ENCODE measurements around the gene DOCK10. TPM values are rescaled to one million over a fixed set of nuclear protein-coding genes. Genes with fewer than 3 reads are reported as not detected.

The DOCK10 gene
- total RNA-seq, 4 donors from 2014 or later = 8.3 to 47.4 (median 18.3) TPM

DNA sequence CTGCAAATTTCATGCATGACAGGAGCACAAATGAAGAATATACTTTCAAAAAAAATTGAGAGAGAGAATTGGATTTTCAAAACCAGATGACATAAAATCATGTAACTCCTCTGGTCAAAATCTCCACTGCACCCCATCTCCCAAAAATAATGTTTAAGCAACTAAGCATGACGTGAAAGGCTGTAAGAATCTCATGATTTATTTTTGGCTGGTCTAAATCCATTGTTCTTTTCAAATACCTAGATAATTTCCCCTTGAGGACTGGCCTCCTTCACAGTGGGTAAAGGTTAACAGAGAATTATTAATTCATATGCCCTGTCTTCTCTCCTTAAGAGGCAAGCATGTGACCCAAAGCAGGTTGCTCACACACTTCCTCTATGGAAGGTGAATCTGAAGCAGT is 224.6 kb downstream of the DOCK10 start:
- TF ChIP-seq, protein P1, sequence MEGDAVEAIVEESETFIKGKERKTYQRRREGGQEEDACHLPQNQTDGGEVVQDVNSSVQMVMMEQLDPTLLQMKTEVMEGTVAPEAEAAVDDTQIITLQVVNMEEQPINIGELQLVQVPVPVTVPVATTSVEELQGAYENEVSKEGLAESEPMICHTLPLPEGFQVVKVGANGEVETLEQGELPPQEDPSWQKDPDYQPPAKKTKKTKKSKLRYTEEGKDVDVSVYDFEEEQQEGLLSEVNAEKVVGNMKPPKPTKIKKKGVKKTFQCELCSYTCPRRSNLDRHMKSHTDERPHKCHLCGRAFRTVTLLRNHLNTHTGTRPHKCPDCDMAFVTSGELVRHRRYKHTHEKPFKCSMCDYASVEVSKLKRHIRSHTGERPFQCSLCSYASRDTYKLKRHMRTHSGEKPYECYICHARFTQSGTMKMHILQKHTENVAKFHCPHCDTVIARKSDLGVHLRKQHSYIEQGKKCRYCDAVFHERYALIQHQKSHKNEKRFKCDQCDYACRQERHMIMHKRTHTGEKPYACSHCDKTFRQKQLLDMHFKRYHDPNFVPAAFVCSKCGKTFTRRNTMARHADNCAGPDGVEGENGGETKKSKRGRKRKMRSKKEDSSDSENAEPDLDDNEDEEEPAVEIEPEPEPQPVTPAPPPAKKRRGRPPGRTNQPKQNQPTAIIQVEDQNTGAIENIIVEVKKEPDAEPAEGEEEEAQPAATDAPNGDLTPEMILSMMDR (IDR thresholded peaks at IDR 0.05; ENCODE audit: low read depth) = no peak

DNA sequence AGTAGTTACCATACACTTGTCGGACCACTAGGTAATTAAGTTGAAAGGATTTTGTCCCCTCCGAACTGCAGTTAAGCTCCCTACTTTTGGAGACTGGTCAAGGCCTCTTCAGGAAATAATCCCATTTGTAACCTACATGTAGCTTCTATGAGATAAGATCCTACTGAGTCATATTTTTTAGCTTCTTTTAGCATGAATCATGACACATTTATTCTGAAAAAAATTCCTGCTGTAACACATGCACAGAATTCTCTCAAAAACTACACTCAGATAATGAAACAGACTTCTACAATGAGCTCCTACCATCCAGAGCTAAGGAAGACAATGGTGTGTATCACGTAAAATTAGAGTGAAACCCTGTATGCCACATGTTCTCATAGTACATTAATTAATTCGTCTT is 225.5 kb downstream of the DOCK10 start:
- TF ChIP-seq, protein P1 (IDR thresholded peaks at IDR 0.05; ENCODE audit: low read depth) = no peak

DNA sequence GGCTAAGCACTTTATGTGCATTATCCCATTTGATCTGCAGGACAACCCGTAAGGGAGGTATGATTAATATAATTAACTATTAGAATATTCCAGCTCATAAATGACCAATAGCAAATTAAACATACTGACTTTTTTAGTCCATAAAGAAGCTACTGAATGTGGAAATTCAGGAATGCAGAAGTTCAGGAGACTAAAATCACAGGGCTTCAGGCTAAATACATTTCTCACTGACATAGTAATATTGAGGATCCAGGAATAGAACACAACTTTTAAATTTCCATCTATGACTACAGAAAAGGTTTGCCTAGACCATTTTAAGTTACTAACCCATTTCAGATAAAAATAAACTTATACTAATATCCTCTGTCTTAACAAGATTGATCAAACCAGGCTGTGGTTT is 228.7 kb downstream of the DOCK10 start:
- TF ChIP-seq, protein P1 (IDR thresholded peaks at IDR 0.05; ENCODE audit: low read depth) = no peak

DNA sequence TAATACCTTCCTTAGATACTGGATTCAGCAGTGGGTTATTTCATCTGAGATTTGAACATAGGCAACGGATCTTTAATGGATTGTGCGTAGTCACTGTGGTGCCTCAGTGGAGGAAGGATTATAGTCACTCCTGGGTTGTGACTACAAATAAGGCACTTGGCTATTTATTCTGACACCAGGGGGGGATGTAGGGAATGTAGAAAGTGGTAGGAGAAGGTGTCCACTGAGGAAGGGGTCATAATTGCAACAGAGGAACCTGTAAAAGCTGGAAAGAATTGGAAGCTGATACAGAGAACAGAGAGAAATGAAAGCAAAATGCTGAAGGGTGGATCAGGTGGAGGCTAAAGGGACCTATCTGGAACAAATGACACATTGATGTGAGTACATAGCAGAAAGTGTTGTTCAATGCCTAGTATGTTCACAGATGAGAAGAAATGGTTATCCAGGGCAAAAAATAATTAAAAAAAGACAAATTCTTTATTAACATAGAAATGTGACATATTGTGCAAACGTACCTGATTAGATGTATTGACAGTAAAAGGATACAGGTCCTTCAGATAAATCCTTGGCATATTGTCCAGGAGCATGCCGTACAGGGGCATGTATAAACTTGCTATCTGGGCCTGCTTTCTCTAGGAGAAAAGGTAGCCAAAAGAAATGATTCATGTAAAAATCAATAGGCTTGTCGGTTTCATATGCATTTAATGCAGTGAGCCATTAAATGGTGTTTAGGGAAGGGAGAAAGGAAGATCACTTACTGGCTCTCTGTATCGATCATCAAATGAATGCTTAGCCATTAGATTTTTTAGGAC is 234.9 kb downstream of the DOCK10 start:
- TF ChIP-seq, protein P1 (IDR thresholded peaks at IDR 0.05; ENCODE audit: low read depth) = no peak

DNA sequence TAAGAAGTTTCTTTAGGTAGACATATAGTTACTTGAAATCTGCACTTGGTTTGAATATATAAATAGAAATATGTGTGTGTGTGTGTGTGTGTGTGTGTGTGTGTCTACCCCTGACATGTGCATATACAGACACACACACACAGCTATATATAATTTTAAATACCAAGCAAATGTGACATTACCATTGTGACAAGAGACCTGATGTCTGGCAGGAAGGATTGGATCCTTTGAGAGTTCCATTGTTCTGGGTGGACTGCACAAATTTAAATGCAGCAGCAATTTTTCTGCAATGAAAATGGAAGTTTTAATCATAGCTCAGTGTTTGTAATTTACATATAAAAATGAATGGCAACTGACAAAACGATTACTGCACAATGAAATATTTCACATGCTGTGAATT is 238.3 kb downstream of the DOCK10 start:
- TF ChIP-seq, protein P1 (IDR thresholded peaks at IDR 0.05; ENCODE audit: low read depth) = no peak

DNA sequence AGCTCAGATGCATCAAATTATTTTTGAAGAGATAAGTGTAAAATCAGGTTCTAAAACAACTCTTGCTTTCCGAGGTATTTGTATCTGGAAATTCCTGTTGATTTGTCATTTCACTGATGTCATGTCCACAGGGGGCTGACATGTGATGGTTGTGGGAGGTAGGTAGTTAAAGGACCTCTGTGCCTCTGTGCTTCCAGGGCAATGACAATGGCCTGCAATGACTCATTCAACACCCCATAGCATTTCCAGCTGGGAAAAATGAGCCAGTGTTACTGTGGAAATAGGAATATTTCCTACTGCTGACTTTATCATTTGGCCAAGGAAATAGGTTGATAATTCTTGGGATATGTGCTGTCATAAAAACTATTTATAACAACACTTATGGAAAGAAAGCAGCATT is 239.9 kb downstream of the DOCK10 start:
- TF ChIP-seq, protein P1 (IDR thresholded peaks at IDR 0.05; ENCODE audit: low read depth) = no peak

GRCh38 chr2:224801360-224801759 is 240.9 kb downstream of the DOCK10 start:
- TF ChIP-seq, protein P1 (IDR thresholded peaks at IDR 0.05; ENCODE audit: low read depth) = no peak
